GM12878 (cell line): ENCODE results near the gene ZNF366. TPM values are rescaled to one million over a fixed set of nuclear protein-coding genes. Genes with fewer than 3 reads are reported as not detected.

Experiments used
- ATAC-seq: fragments of 200-7000 bp; cut with Tn5 transposase; 3 replicates; pipeline ENCODE4 v1.9.1; 2020; ENCODE audit warnings: mild to moderate bottlenecking, moderate library complexity
- BruUV-seq: library from RNA; stranded (reverse); fragments of 400-500 nt; replicated peaks from 2 replicates; lab custom pipeline; 2021; lab: Mats Ljungman, UMichigan
- CTCF ChIA-PET: fragments of 300-600 bp; sonication (Branson Sonifier 250); formaldehyde crosslinking; extraction: SDS; loops from one replicate; lab custom pipeline; 2021; ENCODE audit warnings: inconsistent platforms; lab: Yijun Ruan, JAX
- POLR2A ChIA-PET: fragments of 350-600 bp; formaldehyde crosslinking; extraction: SDS; loops from one replicate; lab custom pipeline; 2021; ENCODE audit warnings: inconsistent platforms; lab: Charles Lee
- RAD21 ChIA-PET: fragments of 300-600 bp; sonication (Branson Sonifier 250); formaldehyde crosslinking; loops from one replicate; lab custom pipeline; 2023; ENCODE audit warnings: antibody characterized with exemption; ENCODE audit not compliant: unreplicated experiment; lab: Charles Lee
- SMC1A ChIA-PET: fragments of 300-600 bp; sonication (Branson Sonifier 250); formaldehyde crosslinking; loops from one replicate; lab custom pipeline; 2023; ENCODE audit not compliant: unreplicated experiment, uncharacterized antibody; lab: Charles Lee
- DNase-seq: peaks from one replicate; pipeline ENCODE4 v3.0.0-alpha.2; 2011; ENCODE audit warnings: low read depth, low spot score
- FAIRE-seq: peaks from 3 replicates; lab custom pipeline; 2011; peaks lifted over from hg19 to GRCh38; lab: Jason Lieb, UNC
- H2AFZ ChIP-seq: 2 replicates; pipeline ENCODE4 v1.6.0; 2011; ENCODE audit warnings: low read depth, low read length, control low read depth; ENCODE audit not compliant: control insufficient read depth
- H3K27ac ChIP-seq: 2 replicates; pipeline ENCODE4 v1.5.1; 2011; ENCODE audit warnings: control low read depth; ENCODE audit not compliant: control insufficient read depth, insufficient read depth
- H3K27me3 ChIP-seq, 2 experiments: replicated peaks in 1 of 2; 2 replicates each; pipeline versions ENCODE4 v1.6.0 to v1.6.1; 2011; ENCODE audit warnings: low read length in 1 of 2; ENCODE audit not compliant: control insufficient read depth in 2 of 2, insufficient read depth in 2 of 2
- H3K36me3 ChIP-seq, 2 experiments: 2 replicates each; pipeline ENCODE4 v1.5.1; 2011; ENCODE audit warnings: low read length in 1 of 2; ENCODE audit not compliant: control insufficient read depth in 2 of 2, insufficient read depth in 2 of 2
- H3K4me1 ChIP-seq: 2 replicates; pipeline ENCODE4 v1.6.1; 2011; ENCODE audit warnings: mild to moderate bottlenecking, low read length, moderate library complexity, mixed read lengths; ENCODE audit not compliant: control insufficient read depth, insufficient read depth
- H3K4me2 ChIP-seq: 2 replicates; pipeline ENCODE4 v1.6.0; 2011; ENCODE audit warnings: control low read depth; ENCODE audit not compliant: control insufficient read depth, insufficient read depth
- H3K4me3 ChIP-seq: fragments of 200-600 bp; sonication (generic); 2 replicates; pipeline ENCODE4 v1.5.1; 2016
- H3K79me2 ChIP-seq: 2 replicates; pipeline ENCODE4 v1.6.0; 2011; ENCODE audit warnings: low read length; ENCODE audit not compliant: control insufficient read depth, insufficient read depth
- H3K9ac ChIP-seq: 2 replicates; pipeline ENCODE4 v1.8.0; 2011; ENCODE audit warnings: low read length, control low read depth, mixed read lengths; ENCODE audit not compliant: control insufficient read depth, insufficient read depth
- H3K9me3 ChIP-seq: replicated peaks from 3 replicates; pipeline ENCODE4 v1.5.1; 2011; ENCODE audit warnings: mild to moderate bottlenecking, low read length; ENCODE audit not compliant: control insufficient read depth, insufficient read depth
- H4K20me1 ChIP-seq: 2 replicates; pipeline ENCODE4 v1.6.0; 2011; ENCODE audit not compliant: control insufficient read depth, insufficient read depth
- BRCA1 ChIP-seq: IDR thresholded peaks from 2 replicates; pipeline ENCODE4 v1.6.1; 2011; ENCODE audit warnings: low read depth, low read length, improper control_type of control experiment
- CEBPB ChIP-seq, 2 experiments: fragments of 150-350 bp in 1 of 2; IDR thresholded peaks; 2 replicates each; pipeline ENCODE4 v1.6.1; 2012 to 2014; ENCODE audit warnings: low read depth in 2 of 2, low read length in 2 of 2, borderline replicate concordance in 1 of 2, inconsistent platforms in 1 of 2
- DPF2 ChIP-seq: fragments of 450-650 bp; IDR thresholded peaks from 2 replicates; pipeline ENCODE4 v1.6.1; 2017; ENCODE audit warnings: mild to moderate bottlenecking
- EP300 ChIP-seq, 2 experiments: fragments of 150-350 bp in 1 of 2; IDR thresholded peaks; 2 replicates each; pipeline ENCODE4 v1.6.1; 2011 to 2012; ENCODE audit warnings: low read depth in 2 of 2, low read length in 2 of 2, borderline replicate concordance in 1 of 2, improper control_type of control experiment in 1 of 2, inconsistent platforms in 1 of 2; ENCODE audit not compliant: control insufficient read depth in 1 of 2
- ETV6 ChIP-seq, 2 experiments: fragments of 450-650 bp in 1 of 2; IDR thresholded peaks in 1 of 2; conservative IDR thresholded peaks in 1 of 2; 2 replicates each; pipeline ENCODE4 v1.6.1; 2014; ENCODE audit warnings: antibody characterized with exemption in 1 of 2, borderline replicate concordance in 1 of 2, low read depth in 1 of 2, mild to moderate bottlenecking in 1 of 2, moderate library complexity in 1 of 2
- FOXK2 ChIP-seq: fragments of 450-650 bp; IDR thresholded peaks from 2 replicates; pipeline ENCODE4 v1.6.1; 2017; ENCODE audit warnings: mild to moderate bottlenecking, moderate library complexity
- NFIC ChIP-seq: IDR thresholded peaks from 2 replicates; pipeline ENCODE4 v1.6.1; 2012; ENCODE audit warnings: low read depth, mild to moderate bottlenecking, inconsistent platforms, low read length, moderate library complexity
- NR2C1 ChIP-seq: fragments of 450-650 bp; IDR thresholded peaks from 2 replicates; pipeline ENCODE4 v1.6.1; 2017; ENCODE audit warnings: antibody characterized with exemption, mild to moderate bottlenecking, moderate library complexity
- PML ChIP-seq: IDR thresholded peaks from 2 replicates; pipeline ENCODE4 v1.6.1; 2012; ENCODE audit warnings: low read length, inconsistent platforms
- SIX5 ChIP-seq: IDR thresholded peaks from 2 replicates; pipeline ENCODE4 v1.6.1; 2011; ENCODE audit warnings: mild to moderate bottlenecking, low read depth, low read length, moderate library complexity; ENCODE audit not compliant: severe bottlenecking
- SREBF1 ChIP-seq: IDR thresholded peaks from 2 replicates; pipeline ENCODE4 v1.6.1; 2012; ENCODE audit warnings: mild to moderate bottlenecking, low read length
- SUZ12 ChIP-seq: fragments of 200-600 bp; sonication (generic); IDR thresholded peaks from one replicate; pipeline ENCODE4 v1.6.1; 2018; ENCODE audit warnings: antibody characterized with exemption, mild to moderate bottlenecking; ENCODE audit not compliant: unreplicated experiment
- WRNIP1 ChIP-seq: IDR thresholded peaks from 2 replicates; pipeline ENCODE4 v1.6.1; 2011; ENCODE audit warnings: low read depth, low read length, improper control_type of control experiment, borderline replicate concordance
- ZNF207 ChIP-seq: fragments of 450-650 bp; IDR thresholded peaks from 2 replicates; pipeline ENCODE4 v1.6.1; 2014; ENCODE audit warnings: antibody characterized with exemption, mild to moderate bottlenecking, borderline replicate concordance
- ZZZ3 ChIP-seq: IDR thresholded peaks from 2 replicates; pipeline ENCODE4 v1.6.1; 2011; ENCODE audit warnings: low read depth; ENCODE audit not compliant: control insufficient read depth, insufficient read length
- WGBS: methylation state at CpG from one replicate; pipeline ENCODE4 v1.1.6; 2016; ENCODE audit warnings: low lambda C conversion rate; ENCODE audit not compliant: insufficient replicate concordance, insufficient coverage; ENCODE audit errors: missing lambda C conversion rate; 5-methylcytosine and 5-hydroxymethylcytosine counted together
- in situ Hi-C: fragments of 300-500 bp; cut with MboI; formaldehyde crosslinking; loops from 9 replicates; pipeline ENCODE4 v1.14.3; 2018; ENCODE audit warnings: mixed read lengths
- intact Hi-C: fragments of 100-400 bp; cut with micrococcal nuclease; formaldehyde crosslinking; loops from one replicate; pipeline ENCODE4 v1.14.2; 2022; ENCODE audit not compliant: unreplicated experiment
- polyA plus RNA-seq, 11 experiments: library from polyadenylated mRNA; depleted of rRNA in 4 of 11; unstranded in 6 of 11; stranded (reverse) in 5 of 11; fragments of >200 nt; fragmentation: Nextera tagmentation in 4 of 11; fragmentation: Illumina TruSeq in 1 of 11; extraction: Ambion mirVana in 4 of 11; extraction: Trizol in 1 of 11; gene quantifications; 1 replicate in 1 of 11; 2 replicates in 10 of 11; pipeline versions ENCODE4 v1.2.1 to v1.2.3, GENCODE V29; 2011 to 2016; ENCODE audit warnings: inconsistent platforms in 2 of 11, missing spikeins in 2 of 11, low read depth in 1 of 11
- total RNA-seq, 4 experiments: library from RNA; depleted of rRNA in 3 of 4; stranded (reverse); fragments of >200 nt in 3 of 4; fragmentation: Illumina TruSeq in 1 of 4; extraction: Trizol in 1 of 4; gene quantifications; 2 replicates each; pipeline versions ENCODE4 v1.2.1 to v1.2.3, GENCODE V29; 2013 to 2021
- TF ChIP-seq, protein P1 (sequence below): IDR thresholded peaks from 2 replicates; pipeline ENCODE4 v1.6.1; 2012; ENCODE audit warnings: low read depth, low read length, improper control_type of control experiment
- TF ChIP-seq, protein P2 (sequence below): IDR thresholded peaks from 2 replicates; pipeline ENCODE4 v1.6.1; 2012; ENCODE audit warnings: improper control_type of control experiment, low read depth, low read length; ENCODE audit not compliant: insufficient replicate concordance

Gene ZNF366
- total and polyA plus RNA-seq, 10 of the 15 experiments (the other 5 are each of a cell fraction or from before 2014, with no cell fraction given), result 0.01 to 0.18 (median 0.04) TPM; not detected in 6

DNA sequence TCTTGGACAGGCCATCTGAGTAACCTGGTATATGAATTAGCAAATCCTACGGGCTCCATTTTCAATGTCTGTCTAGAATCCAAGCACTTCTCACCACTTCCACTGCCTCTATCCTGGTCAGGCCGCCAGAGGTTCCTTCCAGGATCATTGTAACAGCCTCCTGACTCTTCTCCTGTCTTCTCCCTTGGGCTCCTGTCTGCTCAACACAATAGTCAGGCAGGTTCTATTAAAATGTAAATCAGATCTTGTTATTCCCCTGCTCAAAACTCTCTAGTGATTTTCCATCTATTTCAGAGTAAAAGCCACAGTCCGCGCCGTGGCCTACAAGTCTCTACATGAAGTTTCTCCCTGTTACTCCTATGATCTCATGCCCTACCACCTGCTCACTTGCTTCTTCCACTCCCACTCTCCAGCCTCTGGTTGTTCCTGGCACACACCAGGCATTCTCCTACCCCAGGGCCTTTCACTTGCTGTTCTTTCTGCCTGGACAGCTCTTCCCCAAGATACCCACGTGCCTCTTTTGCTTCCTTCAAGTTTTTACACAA lies 21.7 kb downstream of the ZNF366 start:
- H3K4me2 ChIP-seq, result no peak overlapping the region
- H3K4me1 ChIP-seq, result no peaks in the 10 kb centered on the region
- H3K4me3 ChIP-seq, result no peak overlapping the region
- no peak for ATAC-seq
- SMC1A ChIA-PET, result interaction anchor here (1.0 to 2.3 kb wide), 3 partner anchors 17 to 98 kb away, joined by 3 to 5 read pairs (median 5); no protein-coding TSS in a partner anchor
- no peak overlapping the region for H2AFZ ChIP-seq
- FAIRE-seq, result no peak
- DNase-seq, result no peak
- H3K27ac ChIP-seq, result no peak overlapping the region
- H4K20me1 ChIP-seq, result no peaks in the 10 kb centered on the region
- H3K79me2 ChIP-seq, result no peaks in the 10 kb centered on the region
- WGBS, result 64% methylated on average over 6 of the region's 6 CpGs
- H3K36me3 ChIP-seq, result no peaks in the 10 kb centered on the region
- in situ Hi-C loops, result no loop called here
- intact Hi-C loops, result no loop called here
- POLR2A ChIA-PET, result no interaction called here
- H3K27me3 ChIP-seq, result no peaks in the 10 kb centered on the region
- CTCF ChIA-PET, result no interaction called here
- no TSS peak for BruUV-seq
- no peaks in the 10 kb centered on the region; the same call in 2 of the 3 replicates for H3K9me3 ChIP-seq
- RAD21 ChIA-PET, result interaction anchor here (0.7 kb wide), 1 partner anchor 116 kb away, joined by 3 read pairs; no protein-coding TSS in a partner anchor
- no peak overlapping the region for H3K9ac ChIP-seq
- TF ChIP-seq PML, result no peak
- no peak for TF ChIP-seq SIX5
- no peak for TF ChIP-seq FOXK2
- no peak for TF ChIP-seq SUZ12
- TF ChIP-seq ZNF207, result no peak
- no peak for TF ChIP-seq WRNIP1
- TF ChIP-seq ZZZ3, result no peak
- TF ChIP-seq DPF2, result no peak
- no peak for TF ChIP-seq SREBF1
- TF ChIP-seq, protein P1, sequence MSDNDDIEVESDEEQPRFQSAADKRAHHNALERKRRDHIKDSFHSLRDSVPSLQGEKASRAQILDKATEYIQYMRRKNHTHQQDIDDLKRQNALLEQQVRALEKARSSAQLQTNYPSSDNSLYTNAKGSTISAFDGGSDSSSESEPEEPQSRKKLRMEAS, result no peak
- no peak for TF ChIP-seq EP300 (IDR thresholded peaks at IDR 0.05; ENCODE audit: borderline replicate concordance in 1 of 2, control insufficient read depth in 1 of 2, low read depth in 2 of 2, low read length in 2 of 2)
- TF ChIP-seq ETV6 (conservative IDR thresholded peaks at IDR 0.05 in 1 of 2, IDR thresholded peaks at IDR 0.05 in 1 of 2; ENCODE audit: borderline replicate concordance in 1 of 2, low read depth in 1 of 2), result no peak
- TF ChIP-seq, protein P2, sequence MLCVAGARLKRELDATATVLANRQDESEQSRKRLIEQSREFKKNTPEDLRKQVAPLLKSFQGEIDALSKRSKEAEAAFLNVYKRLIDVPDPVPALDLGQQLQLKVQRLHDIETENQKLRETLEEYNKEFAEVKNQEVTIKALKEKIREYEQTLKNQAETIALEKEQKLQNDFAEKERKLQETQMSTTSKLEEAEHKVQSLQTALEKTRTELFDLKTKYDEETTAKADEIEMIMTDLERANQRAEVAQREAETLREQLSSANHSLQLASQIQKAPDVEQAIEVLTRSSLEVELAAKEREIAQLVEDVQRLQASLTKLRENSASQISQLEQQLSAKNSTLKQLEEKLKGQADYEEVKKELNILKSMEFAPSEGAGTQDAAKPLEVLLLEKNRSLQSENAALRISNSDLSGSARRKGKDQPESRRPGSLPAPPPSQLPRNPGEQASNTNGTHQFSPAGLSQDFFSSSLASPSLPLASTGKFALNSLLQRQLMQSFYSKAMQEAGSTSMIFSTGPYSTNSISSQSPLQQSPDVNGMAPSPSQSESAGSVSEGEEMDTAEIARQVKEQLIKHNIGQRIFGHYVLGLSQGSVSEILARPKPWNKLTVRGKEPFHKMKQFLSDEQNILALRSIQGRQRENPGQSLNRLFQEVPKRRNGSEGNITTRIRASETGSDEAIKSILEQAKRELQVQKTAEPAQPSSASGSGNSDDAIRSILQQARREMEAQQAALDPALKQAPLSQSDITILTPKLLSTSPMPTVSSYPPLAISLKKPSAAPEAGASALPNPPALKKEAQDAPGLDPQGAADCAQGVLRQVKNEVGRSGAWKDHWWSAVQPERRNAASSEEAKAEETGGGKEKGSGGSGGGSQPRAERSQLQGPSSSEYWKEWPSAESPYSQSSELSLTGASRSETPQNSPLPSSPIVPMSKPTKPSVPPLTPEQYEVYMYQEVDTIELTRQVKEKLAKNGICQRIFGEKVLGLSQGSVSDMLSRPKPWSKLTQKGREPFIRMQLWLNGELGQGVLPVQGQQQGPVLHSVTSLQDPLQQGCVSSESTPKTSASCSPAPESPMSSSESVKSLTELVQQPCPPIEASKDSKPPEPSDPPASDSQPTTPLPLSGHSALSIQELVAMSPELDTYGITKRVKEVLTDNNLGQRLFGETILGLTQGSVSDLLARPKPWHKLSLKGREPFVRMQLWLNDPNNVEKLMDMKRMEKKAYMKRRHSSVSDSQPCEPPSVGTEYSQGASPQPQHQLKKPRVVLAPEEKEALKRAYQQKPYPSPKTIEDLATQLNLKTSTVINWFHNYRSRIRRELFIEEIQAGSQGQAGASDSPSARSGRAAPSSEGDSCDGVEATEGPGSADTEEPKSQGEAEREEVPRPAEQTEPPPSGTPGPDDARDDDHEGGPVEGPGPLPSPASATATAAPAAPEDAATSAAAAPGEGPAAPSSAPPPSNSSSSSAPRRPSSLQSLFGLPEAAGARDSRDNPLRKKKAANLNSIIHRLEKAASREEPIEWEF, result no peak
- TF ChIP-seq NR2C1, result no peak
- TF ChIP-seq BRCA1, result no peak
- no peak for TF ChIP-seq CEBPB (IDR thresholded peaks at IDR 0.05; ENCODE audit: borderline replicate concordance in 1 of 2, low read depth in 2 of 2, low read length in 2 of 2)
- TF ChIP-seq NFIC, result no peak
